ENCODE results near the gene DIAPH2.
A peak's percentile ranks its signal among the peaks of the same experiment; 100 is the strongest.
"Not testable (repeated sequence)": the region's sequence is repeated elsewhere in the genome, so short reads cannot be mapped to it uniquely, and the experiment has no call there.

The DIAPH2 gene

DNA sequence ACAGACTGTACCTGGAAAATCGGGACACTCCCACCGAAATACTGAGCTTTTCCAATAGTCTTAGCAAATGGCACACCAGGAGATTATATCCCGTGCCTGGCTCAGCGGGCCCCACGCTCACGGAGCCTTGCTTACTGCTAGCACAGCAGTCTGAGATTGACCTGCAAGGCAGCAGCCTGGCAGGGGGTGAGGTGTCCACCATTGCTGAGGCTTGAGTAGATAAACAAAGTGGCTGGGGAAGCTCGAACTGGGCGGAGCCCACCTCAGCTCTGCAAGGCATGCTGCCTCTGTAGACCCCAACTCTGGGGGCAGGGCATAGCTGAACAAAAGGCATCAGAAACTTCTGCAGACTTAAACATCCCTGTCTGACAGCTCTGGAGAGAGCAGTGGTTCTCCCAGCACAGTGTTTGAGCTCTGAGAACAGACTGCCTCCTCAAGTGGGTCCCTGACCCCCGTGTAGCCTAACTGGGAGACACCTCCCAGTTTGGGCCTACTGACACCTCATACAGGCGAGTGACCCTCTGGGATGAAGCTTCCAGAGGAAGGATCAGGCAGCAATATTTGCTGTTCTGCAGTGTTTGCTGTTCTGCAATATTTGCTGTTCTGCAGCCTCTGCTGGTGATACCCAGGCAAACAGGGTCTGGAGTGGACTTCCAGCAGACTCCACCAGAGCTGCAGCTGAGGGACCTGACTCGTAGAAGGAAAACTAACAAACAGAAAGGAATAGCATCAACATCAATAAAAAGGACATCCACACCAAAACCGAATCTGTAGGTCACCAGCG lies 725.2 kb downstream of the DIAPH2 start:
- H3K27me3 ChIP-seq (ENCODE audit: low read depth); DNase-seq (ENCODE audit: low spot score in 2 of 2); in situ Hi-C loops (cut with MboI; ENCODE audit: low sequenced_read_pairs); H3K9me3 ChIP-seq; H3K36me3 ChIP-seq (replicated peaks); H3K4me1 ChIP-seq; H3K4me3 ChIP-seq: not testable (repeated sequence)

DNA sequence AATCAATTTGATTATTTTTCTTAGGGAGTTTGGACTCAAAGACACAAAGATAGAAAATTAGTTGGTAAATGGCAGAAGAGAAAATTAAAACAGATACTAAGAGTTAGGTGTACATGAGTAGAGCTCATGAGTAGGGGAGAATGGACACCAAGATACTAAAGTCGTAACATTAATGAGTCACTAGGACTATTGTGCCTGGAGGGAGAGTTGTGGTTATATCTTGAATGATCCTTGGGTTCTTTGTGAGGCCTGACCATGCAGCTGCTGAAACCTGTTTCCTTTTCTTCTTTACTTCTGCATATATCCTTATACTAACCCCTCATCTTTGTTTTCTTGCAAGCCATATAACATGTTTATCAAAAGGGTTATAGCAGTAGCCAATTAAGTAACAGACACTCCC lies 731.8 kb downstream of the DIAPH2 start:
- no peak for DNase-seq (ENCODE audit: low spot score in 2 of 2)
- no peaks in the 10 kb centered on the region for H3K9me3 ChIP-seq
- H3K27me3 ChIP-seq (ENCODE audit: low read depth) = no peaks in the 10 kb centered on the region
- no peaks in the 10 kb centered on the region for H3K36me3 ChIP-seq (replicated peaks)
- no peak overlapping the region for H3K4me3 ChIP-seq
- in situ Hi-C loops (cut with MboI; ENCODE audit: low sequenced_read_pairs) = no loop called here
- no peaks in the 10 kb centered on the region; the same call in 1 of the 2 replicates for H3K4me1 ChIP-seq

DNA sequence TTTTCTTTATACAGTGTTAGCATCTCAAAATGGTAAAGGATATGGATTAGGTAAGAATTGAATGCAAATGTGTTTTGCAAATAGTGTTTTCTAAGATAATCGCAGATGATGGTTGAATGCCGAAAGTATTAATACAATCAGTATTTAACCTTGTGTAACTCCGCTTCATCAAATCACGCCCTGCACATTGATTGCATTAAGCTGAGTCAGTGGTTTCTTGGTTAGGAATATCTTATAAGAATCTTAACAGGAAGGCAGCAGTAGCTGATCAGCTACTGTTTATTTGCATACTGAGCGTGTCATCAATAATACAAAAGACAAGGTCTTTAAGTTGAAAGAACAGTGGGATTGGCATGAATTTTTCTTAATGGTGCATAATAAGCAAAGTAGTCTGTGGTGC lies 744.5 kb downstream of the DIAPH2 start:
- in situ Hi-C loops (cut with MboI; ENCODE audit: low sequenced_read_pairs) = no loop called here
- DNase-seq (ENCODE audit: low spot score in 2 of 2) = no peak
- no peaks in the 10 kb centered on the region for H3K36me3 ChIP-seq (replicated peaks)

DNA sequence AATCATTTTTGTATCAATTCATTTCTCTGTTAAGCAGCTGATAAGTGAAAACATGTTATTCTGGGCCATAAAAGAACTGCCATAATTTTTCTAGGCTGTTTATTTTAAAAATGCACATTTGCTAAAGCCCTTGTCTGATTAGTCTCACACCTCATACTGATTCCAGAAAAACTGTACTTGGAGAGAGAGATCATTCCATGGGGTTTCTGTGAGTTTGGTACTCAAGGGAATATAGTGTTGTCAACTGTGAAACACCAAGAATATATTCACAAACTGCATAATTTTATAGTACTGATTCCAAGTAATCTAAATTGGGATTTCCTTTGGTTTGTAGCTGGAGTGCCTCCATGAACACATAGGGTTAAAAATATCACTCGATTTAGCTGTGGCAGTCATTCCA lies 746.6 kb downstream of the DIAPH2 start:
- in situ Hi-C loops (cut with MboI; ENCODE audit: low sequenced_read_pairs) = no loop called here
- Histone ChIP-seq H3K9me3 (no peaks in the 10 kb centered on the region), H3K27me3 (ENCODE audit: low read depth) (no peaks in the 10 kb centered on the region)

More for the DNA sequence above, 744.5 kb downstream of the DIAPH2 start:
- H3K4me1 ChIP-seq = peaks cover 4% of the 10 kb centered on the region
- H3K9me3 ChIP-seq = no peaks in the 10 kb centered on the region
- H3K4me3 ChIP-seq = no peak overlapping the region
- no peaks in the 10 kb centered on the region for H3K27me3 ChIP-seq (ENCODE audit: low read depth)

DNA sequence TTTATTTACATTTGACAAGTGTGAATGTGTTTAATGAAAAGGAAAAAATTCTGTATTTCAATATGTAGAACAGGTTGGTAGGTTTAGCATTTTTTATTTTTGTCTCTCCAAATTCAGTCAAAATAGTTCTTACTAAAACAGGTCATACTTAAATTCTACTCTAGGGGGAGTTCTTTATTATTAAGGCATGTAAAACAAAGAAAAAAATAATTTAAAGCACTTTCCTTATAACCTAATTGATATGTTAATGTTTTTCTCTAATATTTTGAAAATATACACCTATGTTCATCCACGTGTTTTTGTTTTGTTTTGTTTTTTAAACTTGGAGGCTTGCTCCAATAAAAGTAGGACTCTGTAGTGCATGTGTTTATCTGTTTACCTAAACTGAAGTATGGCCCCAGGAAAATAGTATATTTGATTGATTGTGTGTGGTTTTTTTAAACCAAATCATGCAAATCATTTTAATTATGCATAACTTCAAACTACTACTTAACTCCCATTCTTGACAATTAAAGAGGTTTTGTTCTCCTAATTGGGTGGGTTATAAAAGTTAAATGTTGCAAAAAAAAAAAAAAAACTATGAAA lies 761.7 kb downstream of the DIAPH2 start:
- H3K27me3 ChIP-seq (ENCODE audit: low read depth) = no peaks in the 10 kb centered on the region
- in situ Hi-C loops (cut with MboI; ENCODE audit: low sequenced_read_pairs) = no loop called here
- peaks cover 44% of the 10 kb centered on the region for H3K4me1 ChIP-seq
- H3K36me3 ChIP-seq (replicated peaks) = no peaks in the 10 kb centered on the region
- H3K9me3 ChIP-seq = no peaks in the 10 kb centered on the region
- H3K4me3 ChIP-seq = no peak overlapping the region
- DNase-seq (ENCODE audit: low spot score in 2 of 2) = peak in 1 of 2 experiments; percentile 8

More for the DNA sequence above, 746.6 kb downstream of the DIAPH2 start:
- DNase-seq (ENCODE audit: low spot score in 2 of 2) = no peak
- Histone ChIP-seq H3K36me3 (replicated peaks) (no peaks in the 10 kb centered on the region), H3K4me1 (peaks cover 4% of the 10 kb centered on the region), H3K4me3 (no peak overlapping the region)

DNA sequence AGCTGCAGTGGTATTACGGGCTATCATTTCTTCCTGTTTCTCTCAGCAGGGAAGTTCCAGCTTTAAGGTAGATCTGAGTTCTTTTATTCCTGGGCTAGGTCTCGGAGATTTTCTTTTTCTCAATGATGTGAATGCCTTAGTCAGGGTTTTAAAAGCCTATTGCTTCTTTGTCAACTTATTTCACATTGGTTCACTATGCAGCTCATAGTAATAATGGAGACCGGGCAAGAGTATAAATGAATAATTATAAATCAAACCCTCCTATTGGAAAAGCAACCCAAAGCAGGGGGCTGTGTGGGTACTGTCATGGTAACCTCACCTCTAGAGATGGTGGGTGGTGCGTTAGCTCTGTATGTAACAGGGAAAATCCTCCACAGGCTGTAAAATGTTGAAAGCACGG lies 762.7 kb downstream of the DIAPH2 start:
- in situ Hi-C loops (cut with MboI; ENCODE audit: low sequenced_read_pairs) = no loop called here
- Histone ChIP-seq H3K27me3 (ENCODE audit: low read depth) (no peaks in the 10 kb centered on the region), H3K9me3 (no peaks in the 10 kb centered on the region), H3K36me3 (replicated peaks) (no peaks in the 10 kb centered on the region), H3K4me3 (no peak overlapping the region), H3K4me1 (peaks cover 44% of the 10 kb centered on the region)
- no peak for DNase-seq (ENCODE audit: low spot score in 2 of 2)

DNA sequence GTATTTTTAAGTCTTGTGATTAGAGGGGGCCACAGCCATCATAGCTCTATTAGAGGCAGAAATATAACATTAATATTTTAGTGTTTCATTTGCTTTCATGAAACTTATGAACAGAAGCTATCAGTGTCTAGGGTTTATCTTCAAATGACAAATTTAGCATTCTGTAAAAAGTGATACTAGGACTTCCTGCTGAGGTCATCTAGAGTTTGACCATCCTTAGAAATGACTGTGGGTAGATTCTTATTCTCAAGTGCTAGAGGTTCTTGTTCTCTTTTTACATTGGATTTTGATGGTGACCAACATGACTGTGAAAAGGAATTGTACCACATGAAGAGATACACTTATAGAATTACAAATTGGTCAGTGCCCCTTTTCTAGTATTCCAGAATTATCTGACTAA lies 767.6 kb downstream of the DIAPH2 start:
- H3K4me3 ChIP-seq = no peak overlapping the region
- no peaks in the 10 kb centered on the region for H3K36me3 ChIP-seq (replicated peaks)
- DNase-seq (ENCODE audit: low spot score in 2 of 2) = no peak
- in situ Hi-C loops (cut with MboI; ENCODE audit: low sequenced_read_pairs) = no loop called here
- H3K27me3 ChIP-seq (ENCODE audit: low read depth) = no peaks in the 10 kb centered on the region
- peaks cover 19% of the 10 kb centered on the region for H3K4me1 ChIP-seq
- no peaks in the 10 kb centered on the region for H3K9me3 ChIP-seq

DNA sequence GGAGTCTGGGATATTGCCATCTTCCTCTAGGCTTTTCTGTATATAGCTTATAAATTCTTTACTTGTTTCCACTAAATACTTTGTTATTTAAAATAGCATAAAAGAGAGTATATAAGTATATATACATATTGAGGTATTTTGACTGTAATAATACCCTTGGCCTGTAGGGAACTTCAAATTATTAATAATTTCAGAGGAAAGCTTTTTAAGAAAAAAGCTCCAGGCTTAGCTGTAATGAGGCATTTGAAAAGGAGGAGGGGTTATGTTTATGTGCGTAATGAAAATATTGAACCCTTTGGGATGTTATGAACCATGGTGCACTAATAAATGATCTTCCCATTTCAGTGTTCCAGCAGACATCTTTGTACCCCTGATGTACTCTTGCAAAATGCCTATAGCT lies 777.1 kb downstream of the DIAPH2 start:
- Histone ChIP-seq H3K36me3 (replicated peaks) (no peaks in the 10 kb centered on the region), H3K4me3 (no peak overlapping the region), H3K4me1 (peaks cover 25% of the 10 kb centered on the region), H3K9me3 (no peaks in the 10 kb centered on the region), H3K27me3 (ENCODE audit: low read depth) (no peaks in the 10 kb centered on the region)
- DNase-seq (ENCODE audit: low spot score in 2 of 2) = no peak
- in situ Hi-C loops (cut with MboI; ENCODE audit: low sequenced_read_pairs) = no loop called here

DNA sequence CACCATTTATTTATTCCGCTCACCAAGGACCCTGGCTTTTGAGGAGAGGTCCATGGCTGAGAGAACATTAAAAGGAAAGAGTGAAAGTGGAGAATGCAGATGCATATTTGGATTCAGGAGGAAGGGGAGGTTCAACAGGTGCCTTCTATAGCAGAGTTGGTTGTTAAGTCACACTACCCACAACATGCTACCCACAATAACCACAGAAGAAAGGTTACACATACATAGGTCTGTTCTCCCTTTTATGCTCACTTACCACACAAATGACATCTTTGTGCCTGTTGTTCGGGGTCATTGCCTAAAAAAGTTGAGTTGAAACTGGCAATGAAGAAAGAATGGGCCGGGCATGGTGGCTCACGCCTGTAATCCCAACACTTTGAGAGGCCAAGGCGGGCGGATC lies 786.4 kb downstream of the DIAPH2 start:
- H3K4me1 ChIP-seq = peaks cover 16% of the 10 kb centered on the region
- no peaks in the 10 kb centered on the region for H3K27me3 ChIP-seq (ENCODE audit: low read depth)
- in situ Hi-C loops (cut with MboI; ENCODE audit: low sequenced_read_pairs) = no loop called here
- H3K9me3 ChIP-seq = no peaks in the 10 kb centered on the region
- no peak overlapping the region for H3K4me3 ChIP-seq
- H3K36me3 ChIP-seq (replicated peaks) = no peaks in the 10 kb centered on the region
- DNase-seq (ENCODE audit: low spot score in 2 of 2) = no peak

DNA sequence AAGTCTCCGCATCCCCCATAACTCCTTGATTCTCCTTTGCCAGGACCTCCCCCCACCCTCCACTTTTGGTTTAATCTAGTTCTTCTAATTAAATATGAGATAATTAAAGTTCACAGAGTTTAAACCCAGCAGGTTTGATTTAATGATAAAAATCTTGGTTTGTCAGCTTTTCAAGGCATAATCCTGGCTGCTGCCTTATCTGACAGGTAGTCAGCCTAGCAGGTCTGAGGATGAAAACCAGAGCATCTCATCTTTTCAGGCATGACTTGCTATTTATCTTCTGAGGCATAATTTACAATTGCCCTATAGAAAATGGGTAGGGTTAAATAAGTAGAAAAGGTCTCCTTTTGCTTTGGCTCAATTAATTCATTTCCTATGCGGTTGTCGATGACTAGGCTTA lies 790.3 kb downstream of the DIAPH2 start:
- in situ Hi-C loops (cut with MboI; ENCODE audit: low sequenced_read_pairs) = no loop called here
- H3K4me3 ChIP-seq = no peak overlapping the region
- no peaks in the 10 kb centered on the region for H3K27me3 ChIP-seq (ENCODE audit: low read depth)
- H3K36me3 ChIP-seq (replicated peaks) = no peaks in the 10 kb centered on the region
- no peaks in the 10 kb centered on the region for H3K9me3 ChIP-seq
- DNase-seq (ENCODE audit: low spot score in 2 of 2) = no peak
- H3K4me1 ChIP-seq = peaks cover 2% of the 10 kb centered on the region

DNA sequence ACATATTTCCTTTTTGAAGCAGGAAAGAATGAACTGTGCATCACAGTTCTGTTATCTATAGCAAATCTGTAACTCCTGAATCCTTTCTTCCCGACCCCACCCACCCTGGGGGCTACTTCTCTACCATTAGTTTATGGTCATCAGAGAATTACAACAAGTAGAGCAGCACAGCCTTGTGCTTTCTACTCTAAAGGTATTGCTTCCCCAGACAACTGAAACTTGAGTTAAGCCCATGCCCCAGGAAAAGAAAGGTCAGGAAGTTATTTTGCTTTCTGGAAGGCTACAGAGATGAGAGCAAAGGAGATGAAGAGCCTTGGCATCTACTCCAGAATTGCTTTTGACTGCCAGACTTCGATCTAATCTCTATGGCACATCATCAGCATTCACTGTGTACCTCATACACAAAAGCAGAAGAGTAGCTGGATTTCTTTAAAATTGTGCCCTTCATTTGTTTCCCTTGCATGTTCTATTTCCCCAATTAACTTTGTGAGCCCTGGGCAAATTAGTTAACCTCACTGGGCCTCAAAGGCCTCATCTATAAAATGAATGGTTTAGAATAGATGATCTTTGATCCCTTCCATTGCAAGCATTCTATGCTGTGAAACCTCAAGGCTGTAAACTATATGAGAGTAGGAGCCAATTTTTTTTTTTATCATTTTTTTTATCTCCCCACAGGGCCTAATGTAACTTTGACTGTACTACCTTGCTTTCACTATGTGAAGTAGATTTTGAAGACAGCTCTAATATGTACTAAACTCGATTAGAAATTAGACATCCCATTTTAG lies 794.7 kb downstream of the DIAPH2 start:
- H3K9me3 ChIP-seq = no peaks in the 10 kb centered on the region
- no peak for DNase-seq (ENCODE audit: low spot score in 2 of 2)
- H3K4me1 ChIP-seq = peaks cover 23% of the 10 kb centered on the region
- H3K36me3 ChIP-seq (replicated peaks) = no peaks in the 10 kb centered on the region
- no peaks in the 10 kb centered on the region for H3K27me3 ChIP-seq (ENCODE audit: low read depth)
- in situ Hi-C loops (cut with MboI; ENCODE audit: low sequenced_read_pairs) = no loop called here
- H3K4me3 ChIP-seq = no peak overlapping the region

DNA sequence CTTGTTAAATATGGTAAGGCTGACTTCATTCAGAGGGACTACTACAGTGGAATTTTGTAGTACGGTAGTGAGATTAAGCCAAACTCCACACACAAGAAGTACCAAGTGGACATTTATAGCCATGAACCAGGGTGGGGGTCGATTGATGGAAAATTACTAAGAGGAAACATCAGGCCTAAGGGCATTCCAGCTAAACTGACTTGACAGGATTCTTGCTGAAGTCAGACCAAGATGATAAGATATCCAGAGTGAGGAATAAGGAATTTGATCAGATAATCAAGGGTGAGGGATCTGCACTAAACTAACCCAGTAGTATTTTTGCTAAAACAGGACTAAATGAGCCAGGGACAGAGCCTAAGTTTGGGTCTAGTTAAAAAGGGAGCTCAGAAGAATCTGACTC lies 796.6 kb downstream of the DIAPH2 start:
- in situ Hi-C loops (cut with MboI; ENCODE audit: low sequenced_read_pairs) = no loop called here
- H3K4me3 ChIP-seq = no peak overlapping the region
- no peaks in the 10 kb centered on the region for H3K27me3 ChIP-seq (ENCODE audit: low read depth)
- peaks cover 27% of the 10 kb centered on the region for H3K4me1 ChIP-seq
- no peaks in the 10 kb centered on the region for H3K36me3 ChIP-seq (replicated peaks)
- DNase-seq (ENCODE audit: low spot score in 2 of 2) = no peak
- no peaks in the 10 kb centered on the region for H3K9me3 ChIP-seq

DNA sequence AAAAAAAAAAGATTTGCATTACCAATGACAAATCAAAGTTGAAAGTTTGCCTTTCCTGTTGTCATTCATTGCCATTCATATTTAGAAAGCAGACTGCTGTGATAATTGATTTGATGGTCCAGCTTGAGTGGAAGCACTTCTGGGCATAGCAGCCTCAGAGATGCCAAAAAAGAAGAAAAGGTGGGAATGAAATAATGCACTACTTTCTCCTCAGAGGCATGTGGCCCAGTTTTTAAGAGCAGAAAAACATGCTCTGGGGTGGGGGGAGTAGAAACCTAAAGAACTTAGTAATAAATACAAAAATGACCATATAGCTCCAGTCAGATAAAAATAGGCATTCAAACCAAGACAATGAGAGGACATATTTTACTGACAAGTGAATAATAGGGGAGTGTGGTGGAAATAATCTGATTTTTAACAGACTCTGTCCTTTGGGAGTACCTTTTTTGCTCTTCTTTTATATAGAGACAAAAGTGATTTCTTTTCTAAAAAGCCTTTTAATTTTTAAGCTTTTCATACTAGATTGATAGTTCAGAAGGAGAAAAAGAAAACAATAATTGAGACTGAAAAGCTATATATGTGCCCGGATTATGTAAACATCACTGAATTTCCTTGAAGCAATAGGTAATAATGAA lies 798.1 kb downstream of the DIAPH2 start:
- in situ Hi-C loops (cut with MboI; ENCODE audit: low sequenced_read_pairs) = no loop called here
- H3K27me3 ChIP-seq (ENCODE audit: low read depth) = no peaks in the 10 kb centered on the region
- DNase-seq (ENCODE audit: low spot score in 2 of 2) = peak; percentile 60 to 95

DNA sequence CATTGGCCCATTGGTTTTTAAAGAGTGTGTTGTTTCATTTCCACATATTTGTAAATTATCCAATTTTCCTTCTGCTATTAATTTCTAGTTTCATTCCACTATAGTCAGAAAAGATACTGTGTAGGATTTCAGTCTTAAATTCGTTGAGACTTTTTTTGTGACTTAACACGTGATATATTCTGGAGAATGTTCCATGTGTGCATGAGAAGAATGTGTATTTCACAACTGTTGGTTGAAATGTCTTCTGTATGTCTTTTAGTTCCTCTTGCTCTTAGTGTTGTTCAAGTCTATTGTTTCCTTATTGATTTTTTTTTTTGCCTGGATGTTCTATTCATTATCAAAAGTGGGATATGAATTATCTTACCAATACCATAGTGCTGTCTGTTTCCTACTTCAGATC lies 806.0 kb downstream of the DIAPH2 start:
- H3K36me3 ChIP-seq (replicated peaks) = no peaks in the 10 kb centered on the region
- no peaks in the 10 kb centered on the region for H3K9me3 ChIP-seq
- H3K4me3 ChIP-seq = no peak overlapping the region
- DNase-seq (ENCODE audit: low spot score in 2 of 2) = no peak
- H3K4me1 ChIP-seq = no peaks in the 10 kb centered on the region
- in situ Hi-C loops (cut with MboI; ENCODE audit: low sequenced_read_pairs) = no loop called here
- no peaks in the 10 kb centered on the region for H3K27me3 ChIP-seq (ENCODE audit: low read depth)

More for the DNA sequence above, 798.1 kb downstream of the DIAPH2 start:
- Histone ChIP-seq H3K36me3 (replicated peaks) (no peaks in the 10 kb centered on the region), H3K4me3 (no peak overlapping the region), H3K9me3 (no peaks in the 10 kb centered on the region), H3K4me1 (peaks cover 26% of the 10 kb centered on the region)

Measured in HAP-1 (cell line).